ENCODE results near the gene HDAC6.

Gene HDAC6

DNA sequence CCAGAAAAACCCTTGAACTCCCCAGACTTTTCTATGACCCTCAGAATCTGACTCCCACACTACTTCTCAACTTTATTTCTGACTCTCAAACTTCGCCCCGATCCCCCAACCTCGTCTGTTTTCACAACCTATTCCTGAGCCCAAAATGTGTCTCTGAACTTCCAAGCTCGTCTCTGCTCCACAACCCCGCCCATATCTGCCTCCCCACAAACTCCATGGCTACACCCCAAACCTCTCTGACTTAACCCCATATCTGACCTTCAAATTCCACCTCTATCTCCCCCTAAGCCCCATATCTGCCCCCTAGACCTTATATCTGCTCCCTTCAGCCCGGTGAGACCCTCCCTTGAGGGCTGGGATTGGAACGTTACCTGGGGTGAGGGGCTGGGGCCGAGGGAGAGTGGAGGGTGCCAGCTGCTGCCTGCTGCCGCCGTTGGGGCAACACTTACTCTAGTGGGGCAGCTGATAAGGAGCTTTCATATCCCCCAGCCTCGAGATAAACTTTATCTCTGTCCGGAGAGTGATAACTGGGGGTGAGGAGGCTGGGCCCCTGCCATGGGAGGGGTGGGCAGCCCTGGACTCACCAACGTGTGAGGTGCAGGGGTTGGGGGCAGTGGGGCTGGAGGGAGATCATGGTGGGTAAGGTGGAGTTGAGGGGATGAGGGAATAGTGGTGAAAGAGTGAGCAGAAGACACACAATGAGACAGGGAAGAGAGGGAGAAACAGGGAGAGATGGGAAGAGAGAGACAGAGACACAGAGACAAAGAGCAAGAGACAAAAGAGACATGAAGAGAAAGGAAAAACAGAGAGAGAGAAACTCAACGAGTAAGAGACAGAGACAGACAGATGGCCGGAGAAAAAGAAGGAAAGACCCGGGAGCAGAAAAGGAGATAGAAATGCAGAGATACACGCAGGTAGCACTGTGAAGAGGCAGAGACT, 14.1 kb upstream of the HDAC6 start:
- DNase-seq (ENCODE audit: low read depth, low spot score), result no peak
- H3K27ac ChIP-seq, result no peak overlapping the region

DNA sequence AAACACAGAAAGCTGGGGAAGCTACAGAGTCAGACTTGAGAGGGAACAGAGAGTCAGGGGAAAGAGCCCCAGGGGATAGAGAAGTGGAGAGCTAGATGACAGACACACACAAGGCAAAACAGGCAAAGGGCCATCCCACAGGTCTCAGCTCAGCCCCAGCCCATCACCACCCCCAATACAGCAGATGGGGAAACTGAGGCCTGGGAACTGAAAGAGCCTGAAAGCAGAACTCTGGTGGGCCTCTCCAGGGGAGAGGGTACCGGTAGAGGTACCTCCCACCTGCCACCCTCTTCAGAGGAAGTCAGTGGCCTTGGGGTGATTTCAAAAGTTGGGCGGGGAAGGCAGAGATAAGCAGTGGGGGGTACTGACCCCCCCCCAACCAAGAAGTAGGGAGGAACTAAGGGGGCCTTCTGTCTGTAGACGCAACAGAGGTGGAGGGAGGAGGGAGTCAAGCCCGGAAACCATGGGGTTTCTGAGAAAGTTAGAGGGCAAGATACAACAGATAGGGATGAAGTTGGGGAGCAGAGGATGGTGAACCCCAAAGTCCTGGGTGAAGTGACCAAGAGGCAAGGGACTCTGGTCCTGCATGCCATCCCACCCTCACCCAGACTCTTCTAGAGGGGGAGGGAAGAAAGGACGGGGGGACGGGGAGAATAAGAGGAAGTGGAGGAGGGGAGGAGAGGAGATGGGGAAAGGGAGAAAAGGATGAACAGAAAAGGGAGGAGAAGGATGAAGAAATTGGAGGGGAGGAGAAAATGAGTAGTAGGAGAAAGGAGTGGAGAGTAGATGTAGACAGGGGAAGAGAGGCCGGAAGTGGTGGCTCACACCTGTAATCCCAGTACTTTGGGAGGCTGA, 12.3 kb upstream of the HDAC6 start:
- DNase-seq (ENCODE audit: low read depth, low spot score), result no peak
- H3K27ac ChIP-seq, result no peak overlapping the region

DNA sequence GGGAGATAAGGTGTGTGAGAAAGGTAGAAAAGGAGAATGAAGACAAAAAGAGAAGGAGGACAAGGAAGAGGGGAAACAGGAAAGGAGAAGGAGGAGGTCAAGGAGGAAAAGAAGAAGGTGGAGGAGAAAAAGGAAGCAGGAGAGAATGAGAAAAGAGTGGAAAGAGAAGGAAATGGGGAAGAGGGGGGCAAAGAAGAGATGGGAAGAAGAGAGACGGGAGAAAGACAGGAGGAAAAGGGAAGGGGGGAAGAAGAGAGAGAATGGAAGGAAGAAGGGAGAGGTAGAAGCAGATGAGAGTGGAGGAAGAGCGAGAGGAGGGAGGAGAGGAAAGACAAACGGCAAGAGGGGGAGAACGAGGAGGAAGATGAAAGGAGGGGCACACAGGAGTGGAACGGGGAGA, 11.4 kb upstream of the HDAC6 start:
- DNase-seq (ENCODE audit: low read depth, low spot score), result no peak
- H3K27ac ChIP-seq, result no peak overlapping the region

DNA sequence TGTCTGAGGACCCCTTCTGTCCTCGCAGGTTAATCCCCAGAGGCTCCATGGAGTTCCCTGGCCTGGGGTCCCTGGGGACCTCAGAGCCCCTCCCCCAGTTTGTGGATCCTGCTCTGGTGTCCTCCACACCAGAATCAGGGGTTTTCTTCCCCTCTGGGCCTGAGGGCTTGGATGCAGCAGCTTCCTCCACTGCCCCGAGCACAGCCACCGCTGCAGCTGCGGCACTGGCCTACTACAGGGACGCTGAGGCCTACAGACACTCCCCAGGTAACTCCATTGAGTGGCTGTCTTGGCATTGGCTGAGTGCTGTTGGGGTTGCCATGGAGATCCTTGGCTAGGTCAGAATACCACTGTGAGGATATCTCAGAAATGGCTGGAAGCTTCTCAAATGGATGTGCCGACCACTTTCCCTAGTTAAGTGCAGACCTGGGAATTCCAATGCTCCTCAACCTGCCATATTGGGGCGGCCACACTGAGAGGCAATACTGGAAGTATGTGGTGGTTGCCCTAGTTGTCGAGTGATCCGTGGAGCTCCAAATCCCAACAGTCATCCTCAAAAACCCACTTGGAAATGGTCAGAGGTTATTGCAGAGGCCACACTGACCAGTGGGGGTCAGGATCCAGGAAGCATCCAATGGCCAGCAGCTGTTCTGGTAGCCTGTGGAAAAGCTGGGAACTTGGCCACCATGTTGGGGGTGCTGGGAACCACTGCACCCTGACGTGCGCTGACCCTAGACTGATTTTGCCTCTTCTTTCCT, 10.6 kb upstream of the HDAC6 start:
- H3K27ac ChIP-seq, result no peak overlapping the region
- DNase-seq (ENCODE audit: low read depth, low spot score), result no peak

DNA sequence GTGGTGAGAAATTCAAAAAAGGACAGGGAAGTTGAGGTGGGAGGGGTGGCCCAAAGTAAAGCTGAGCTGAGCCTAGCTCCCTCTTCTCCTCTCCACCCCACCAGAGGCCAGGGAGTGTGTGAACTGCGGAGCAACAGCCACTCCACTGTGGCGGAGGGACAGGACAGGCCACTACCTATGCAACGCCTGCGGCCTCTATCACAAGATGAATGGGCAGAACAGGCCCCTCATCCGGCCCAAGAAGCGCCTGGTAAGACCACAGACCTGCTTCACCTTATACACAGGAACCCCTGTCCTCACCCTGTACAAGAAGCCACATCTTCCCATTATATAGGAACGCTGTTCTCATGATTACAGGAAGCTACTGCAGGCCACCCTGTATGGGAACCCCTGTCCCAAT, 9.6 kb upstream of the HDAC6 start:
- no peak for DNase-seq (ENCODE audit: low read depth, low spot score)
- no peak overlapping the region for H3K27ac ChIP-seq

DNA sequence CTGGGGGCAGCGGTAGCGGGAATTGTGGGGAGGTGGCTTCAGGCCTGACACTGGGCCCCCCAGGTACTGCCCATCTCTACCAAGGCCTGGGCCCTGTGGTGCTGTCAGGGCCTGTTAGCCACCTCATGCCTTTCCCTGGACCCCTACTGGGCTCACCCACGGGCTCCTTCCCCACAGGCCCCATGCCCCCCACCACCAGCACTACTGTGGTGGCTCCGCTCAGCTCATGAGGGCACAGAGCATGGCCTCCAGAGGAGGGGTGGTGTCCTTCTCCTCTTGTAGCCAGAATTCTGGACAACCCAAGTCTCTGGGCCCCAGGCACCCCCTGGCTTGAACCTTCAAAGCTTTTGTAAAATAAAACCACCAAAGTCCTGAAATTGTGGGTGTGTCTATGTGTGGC, 7.9 kb upstream of the HDAC6 start:
- no peak overlapping the region for H3K27ac ChIP-seq
- DNase-seq (ENCODE audit: low read depth, low spot score), result no peak

DNA sequence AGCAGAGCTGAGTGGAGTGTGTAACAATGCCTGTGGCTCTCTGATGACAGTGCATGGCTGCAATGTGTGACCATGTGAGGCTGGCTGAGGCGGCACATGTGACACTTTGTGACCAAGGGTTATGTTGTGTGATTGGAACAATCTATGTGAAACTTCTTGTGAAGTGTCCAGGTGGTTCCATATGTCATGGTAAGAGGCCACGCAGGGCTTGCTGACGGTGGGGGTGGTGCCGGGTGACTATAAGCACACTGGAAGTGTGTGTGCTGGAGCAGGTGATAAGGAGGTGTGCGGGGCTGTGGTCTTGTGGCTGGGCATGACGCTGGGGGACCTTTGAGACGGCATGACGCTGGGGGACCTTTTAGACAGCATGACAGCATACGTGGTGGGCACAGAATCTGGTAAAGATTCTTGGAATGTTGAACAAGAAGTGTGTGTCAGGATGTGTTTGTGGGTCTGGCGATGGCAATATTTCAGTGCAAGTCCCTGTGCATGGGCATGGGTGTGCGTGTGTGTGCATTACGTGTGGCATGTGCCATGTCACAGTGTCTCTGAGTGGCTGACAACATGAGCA, 7.4 kb upstream of the HDAC6 start:
- DNase-seq (ENCODE audit: low read depth, low spot score), result no peak

DNA sequence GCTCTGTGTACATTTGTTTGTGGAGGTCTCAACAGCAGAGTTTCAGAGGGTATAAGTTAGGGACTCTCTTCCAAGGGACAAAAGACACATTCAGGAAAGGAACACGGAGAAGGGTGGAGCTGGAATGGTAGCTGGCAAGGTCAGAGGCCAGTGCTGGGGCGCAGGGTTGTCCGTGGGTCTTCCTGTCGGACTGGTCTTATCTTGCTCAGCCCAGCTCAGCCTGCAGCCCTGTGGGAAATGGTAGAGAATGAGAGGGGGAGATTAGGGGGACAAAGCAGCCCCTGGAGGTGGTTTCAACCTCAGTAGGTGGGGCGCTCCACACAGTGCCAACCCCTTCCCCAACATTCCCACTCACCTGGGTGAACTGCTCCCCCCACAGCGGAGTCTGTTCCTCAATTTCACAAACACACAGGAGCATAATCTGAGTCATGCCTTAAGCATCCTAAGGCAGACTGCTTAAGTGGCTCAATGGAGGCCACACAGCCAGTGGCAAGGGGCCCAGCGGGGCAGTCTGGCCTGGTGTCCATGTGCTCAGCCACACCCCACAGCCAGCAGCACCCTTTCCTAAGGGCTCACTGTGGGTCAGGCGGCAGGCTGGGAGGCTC, 6.9 kb upstream of the HDAC6 start:
- H3K27ac ChIP-seq, result no peak overlapping the region
- DNase-seq (ENCODE audit: low read depth, low spot score), result no peak

More for the DNA sequence above, 7.4 kb upstream of the HDAC6 start:
- H3K27ac ChIP-seq, result no peak overlapping the region

DNA sequence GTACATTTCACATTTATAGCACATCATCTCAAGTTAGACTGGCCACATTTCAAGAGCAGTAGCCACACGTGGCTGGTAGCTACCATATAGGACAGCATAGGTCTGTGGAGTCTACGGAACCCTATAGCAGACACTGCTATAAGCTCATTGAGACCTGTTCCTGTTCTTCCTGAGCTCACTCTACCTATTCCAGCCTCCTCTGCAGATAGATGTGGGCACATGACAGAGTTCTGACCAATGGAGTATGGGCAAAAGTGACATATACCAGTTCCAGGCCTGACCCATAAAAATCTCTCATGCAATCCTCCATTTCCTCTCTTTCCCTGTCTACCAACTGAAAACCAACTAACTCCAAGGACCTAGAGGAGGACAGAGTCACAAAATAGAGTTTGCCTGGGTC, 3.5 kb upstream of the HDAC6 start:
- H3K27ac ChIP-seq, result no peak overlapping the region
- DNase-seq (ENCODE audit: low read depth, low spot score), result no peak

DNA sequence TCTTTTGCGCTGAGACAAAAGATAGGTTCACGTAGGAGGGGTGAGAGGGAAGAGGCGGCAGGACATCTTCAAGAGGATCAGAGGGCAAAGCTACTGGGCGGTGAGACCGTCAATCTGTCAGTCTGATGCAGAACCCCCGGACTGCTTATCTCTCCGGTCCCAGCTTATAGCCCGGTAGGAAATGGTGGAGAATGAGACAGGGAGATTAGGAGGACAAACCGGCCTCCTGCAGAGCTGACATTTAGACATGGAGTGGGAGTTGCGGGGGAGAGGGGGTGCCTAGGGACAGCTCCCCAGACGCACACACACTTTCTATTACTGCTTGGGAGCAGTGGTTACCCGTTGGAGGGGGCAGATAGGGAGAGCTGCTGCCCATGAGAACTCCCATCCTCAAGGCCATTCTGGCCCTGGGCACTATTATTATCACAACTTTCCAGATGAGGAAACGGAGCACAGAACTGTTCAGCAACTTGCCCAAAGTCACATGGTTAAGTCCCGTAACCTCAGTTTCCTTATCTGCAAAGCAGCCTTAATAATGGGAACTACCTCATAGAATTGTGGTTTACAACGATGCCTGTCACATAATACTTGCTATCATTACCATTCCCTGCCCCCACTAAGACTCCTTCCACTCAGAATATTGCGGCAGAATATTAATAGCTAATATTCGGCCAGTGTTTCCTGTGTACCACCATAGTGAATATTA, 1.1 kb upstream of the HDAC6 start:
- H3K27ac ChIP-seq, result peak overlapping the region; percentile 88
- DNase-seq (ENCODE audit: low read depth, low spot score), result no peak

DNA sequence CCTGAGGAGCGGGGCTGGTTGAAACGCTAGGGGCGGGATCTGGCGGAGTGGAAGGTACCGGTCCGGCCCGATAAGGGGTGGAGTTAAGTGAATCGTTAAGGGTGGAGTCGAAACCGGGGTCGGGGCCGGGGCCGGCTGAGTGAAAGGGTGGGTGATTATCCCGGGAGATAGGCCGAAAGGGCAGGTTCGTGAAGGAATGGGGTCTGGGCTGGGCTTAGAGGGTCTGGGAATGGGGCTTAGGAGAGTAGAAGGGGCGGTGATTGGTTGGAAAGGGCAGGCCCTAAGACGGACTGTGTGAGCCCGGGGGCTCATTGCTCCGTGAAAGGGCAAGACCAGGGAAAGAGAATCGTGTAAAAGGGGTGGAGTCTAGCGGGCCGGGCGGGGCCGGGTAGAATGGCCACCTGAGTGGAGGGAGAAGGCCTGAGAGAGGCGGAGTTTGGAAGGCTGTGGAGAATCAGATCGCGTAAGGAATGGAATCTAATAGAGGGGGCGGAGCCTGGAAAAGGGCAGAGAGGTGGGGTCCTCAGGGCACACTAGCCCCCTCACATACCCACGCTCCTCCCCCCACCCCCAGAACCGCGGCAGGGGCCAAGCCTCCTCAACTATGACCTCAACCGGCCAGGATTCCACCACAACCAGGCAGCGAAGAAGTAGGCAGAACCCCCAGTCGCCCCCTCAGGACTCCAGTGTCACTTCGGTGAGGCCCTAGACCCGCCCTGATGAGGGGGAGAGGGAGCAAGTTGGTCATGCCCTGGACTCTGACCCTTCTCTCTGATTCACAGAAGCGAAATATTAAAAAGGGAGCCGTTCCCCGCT, 430 bp downstream of the HDAC6 start:
- peak; percentile 24 for DNase-seq (ENCODE audit: low read depth, low spot score)
- peak overlapping the region; percentile 88 for H3K27ac ChIP-seq

DNA sequence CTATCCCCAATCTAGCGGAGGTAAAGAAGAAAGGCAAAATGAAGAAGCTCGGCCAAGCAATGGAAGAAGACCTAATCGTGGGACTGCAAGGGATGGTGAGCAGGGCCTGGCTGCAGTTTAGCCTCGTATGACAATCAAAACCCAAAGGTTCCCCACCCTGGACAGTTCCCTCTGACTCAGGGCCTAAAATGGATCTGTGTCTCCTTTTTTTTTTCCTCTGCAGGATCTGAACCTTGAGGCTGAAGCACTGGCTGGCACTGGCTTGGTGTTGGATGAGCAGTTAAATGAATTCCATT, 986 bp downstream of the HDAC6 start:
- DNase-seq (ENCODE audit: low read depth, low spot score), result no peak

DNA sequence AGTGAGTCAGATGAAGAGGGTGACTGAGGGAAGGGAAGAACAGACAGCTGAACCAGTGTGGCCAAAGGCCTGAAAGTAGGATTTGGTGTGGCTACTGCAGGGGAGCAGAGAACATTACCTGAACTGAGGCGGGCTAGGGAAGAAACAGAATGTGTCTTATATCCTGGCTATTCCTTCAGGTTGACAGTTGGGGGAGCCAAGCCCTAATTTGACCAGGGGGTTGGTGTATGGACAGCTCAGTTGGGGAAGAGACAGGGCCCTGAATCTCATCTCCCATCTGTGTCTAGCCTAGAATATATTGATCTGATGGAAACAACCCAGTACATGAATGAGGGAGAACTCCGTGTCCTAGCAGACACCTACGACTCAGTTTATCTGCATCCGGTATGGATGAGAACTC, 4.2 kb downstream of the HDAC6 start:
- no peak for DNase-seq (ENCODE audit: low read depth, low spot score)
- H3K27ac ChIP-seq, result no peak overlapping the region

More for the DNA sequence above, 986 bp downstream of the HDAC6 start:
- H3K27ac ChIP-seq, result peak overlapping the region; percentile 88

DNA sequence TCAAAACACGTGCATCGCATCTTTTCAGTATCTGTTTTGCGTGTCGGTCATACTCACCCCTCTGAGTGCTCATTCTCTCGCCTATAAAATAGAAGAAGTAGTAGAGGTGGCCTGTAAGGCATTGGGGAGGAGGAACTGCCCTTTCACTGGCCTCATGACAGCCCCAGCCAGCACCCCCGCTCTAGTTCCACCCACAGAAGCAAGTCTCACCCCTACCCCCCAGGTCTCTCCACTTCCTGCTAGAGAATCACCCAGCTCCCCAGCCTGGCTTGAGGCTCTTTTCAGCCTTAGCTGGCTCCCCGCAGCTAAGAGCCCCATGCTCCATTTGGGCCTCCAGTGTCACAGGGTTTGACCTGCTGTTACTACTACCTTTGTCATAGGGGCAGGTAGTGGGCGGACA, 11.8 kb downstream of the HDAC6 start:
- no peak for DNase-seq (ENCODE audit: low read depth, low spot score)
- no peak overlapping the region for H3K27ac ChIP-seq

DNA sequence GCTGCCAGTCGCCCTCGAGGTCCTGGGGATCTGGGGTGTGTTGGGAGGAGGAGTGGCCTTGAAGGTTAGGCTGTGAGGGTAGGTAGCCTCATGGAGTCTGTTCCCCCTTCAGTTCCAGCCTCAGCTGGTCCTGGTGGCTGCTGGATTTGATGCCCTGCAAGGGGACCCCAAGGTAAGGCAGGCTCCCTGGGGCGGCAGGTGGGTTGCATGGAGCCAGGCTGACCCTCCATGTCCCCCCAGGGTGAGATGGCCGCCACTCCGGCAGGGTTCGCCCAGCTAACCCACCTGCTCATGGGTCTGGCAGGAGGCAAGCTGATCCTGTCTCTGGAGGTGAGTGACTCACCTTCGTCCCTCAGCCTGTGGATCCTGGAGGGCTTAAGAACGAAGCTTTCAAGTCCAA, 12.9 kb downstream of the HDAC6 start:
- H3K27ac ChIP-seq, result no peak overlapping the region
- no peak for DNase-seq (ENCODE audit: low read depth, low spot score)

DNA sequence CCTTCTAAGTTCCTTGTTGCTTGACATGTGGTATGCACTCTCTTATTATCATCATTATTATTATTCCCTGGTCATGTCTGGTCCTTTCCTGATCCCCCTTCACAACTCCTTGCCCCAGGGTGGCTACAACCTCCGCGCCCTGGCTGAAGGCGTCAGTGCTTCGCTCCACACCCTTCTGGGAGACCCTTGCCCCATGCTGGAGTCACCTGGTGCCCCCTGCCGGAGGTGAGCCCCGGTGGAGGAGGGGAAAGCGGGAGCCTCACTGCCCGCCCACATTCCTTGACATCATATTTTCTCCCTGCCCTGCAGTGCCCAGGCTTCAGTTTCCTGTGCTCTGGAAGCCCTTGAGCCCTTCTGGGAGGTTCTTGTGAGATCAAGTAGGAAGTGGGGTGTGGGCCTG, 13.4 kb downstream of the HDAC6 start:
- no peak overlapping the region for H3K27ac ChIP-seq
- DNase-seq (ENCODE audit: low read depth, low spot score), result no peak

DNA sequence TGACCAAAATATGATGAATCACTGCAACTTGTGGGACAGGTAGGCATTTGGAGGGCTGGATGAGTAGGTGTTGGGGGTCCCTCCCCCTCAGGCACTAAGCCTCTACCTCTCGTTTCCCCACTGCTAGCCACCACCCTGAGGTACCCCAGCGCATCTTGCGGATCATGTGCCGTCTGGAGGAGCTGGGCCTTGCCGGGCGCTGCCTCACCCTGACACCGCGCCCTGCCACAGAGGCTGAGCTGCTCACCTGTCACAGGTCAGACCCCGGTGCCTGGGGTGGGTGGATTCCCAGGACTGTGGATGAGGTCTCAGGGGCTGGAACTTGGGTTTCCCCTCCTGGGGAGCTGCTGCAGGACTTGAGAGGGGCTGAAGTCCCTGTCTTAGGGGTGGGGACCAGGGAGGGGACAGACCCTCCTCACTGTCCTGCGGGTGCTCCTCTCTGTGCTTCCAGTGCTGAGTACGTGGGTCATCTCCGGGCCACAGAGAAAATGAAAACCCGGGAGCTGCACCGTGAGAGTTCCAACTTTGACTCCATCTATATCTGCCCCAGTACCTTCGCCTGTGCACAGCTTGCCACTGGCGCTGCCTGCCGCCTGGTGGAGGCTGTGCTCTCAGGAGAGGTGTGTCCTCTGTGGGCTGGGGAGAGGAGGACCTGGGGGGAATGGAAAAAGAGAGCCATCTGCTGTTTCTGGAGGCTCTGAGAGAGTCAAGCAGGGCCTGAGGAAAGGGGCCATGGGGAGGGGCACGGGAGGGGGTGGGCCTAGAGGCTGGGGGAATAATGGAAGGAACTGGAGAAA, 14.3 kb downstream of the HDAC6 start:
- no peak for DNase-seq (ENCODE audit: low read depth, low spot score)
- H3K27ac ChIP-seq, result no peak overlapping the region

DNA sequence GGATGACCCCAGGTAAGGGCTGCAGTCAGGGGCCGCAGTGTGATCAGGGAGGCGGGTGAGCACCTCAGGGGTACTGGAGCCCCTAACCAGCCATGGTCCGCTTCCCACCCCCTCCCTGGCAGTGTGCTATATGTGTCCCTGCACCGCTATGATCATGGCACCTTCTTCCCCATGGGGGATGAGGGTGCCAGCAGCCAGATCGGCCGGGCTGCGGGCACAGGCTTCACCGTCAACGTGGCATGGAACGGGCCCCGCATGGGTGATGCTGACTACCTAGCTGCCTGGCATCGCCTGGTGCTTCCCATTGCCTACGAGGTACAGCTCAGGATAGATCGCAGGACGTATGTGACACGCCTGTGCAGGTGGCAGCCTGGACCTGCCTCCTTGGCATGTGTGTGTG, 16.2 kb downstream of the HDAC6 start:
- no peak overlapping the region for H3K27ac ChIP-seq
- DNase-seq (ENCODE audit: low read depth, low spot score), result no peak

Data from epithelial cell of prostate (primary cell).